B cell (primary cell): ENCODE data around the gene HDLBP. TPM values are rescaled to one million over a fixed set of nuclear protein-coding genes. Genes with fewer than 3 reads are reported as not detected.

Experiments
- ATAC-seq: fragments of 200-7000 bp; cut with Tn5 transposase; one replicate; pipeline ENCODE4 v1.10.0; 2021; ENCODE audit warnings: low read depth, mild to moderate bottlenecking, moderate number of reproducible peaks, moderate library complexity
- CTCF ChIA-PET: fragments of 350-600 bp; sonication (Branson Sonifier 250); formaldehyde crosslinking; loops from one replicate; lab custom pipeline; 2021; ENCODE audit warnings: antibody characterized with exemption, inconsistent platforms; lab: Charles Lee
- POLR2A ChIA-PET: fragments of 350-600 bp; sonication (Branson Sonifier 250); formaldehyde crosslinking; loops from one replicate; lab custom pipeline; 2021; ENCODE audit warnings: antibody characterized with exemption; lab: Charles Lee
- DNase-seq: peaks from one replicate; pipeline ENCODE4 v3.0.0; 2013
- H2AFZ ChIP-seq: 2 replicates; pipeline ENCODE4 v1.6.1; 2012; ENCODE audit warnings: mild to moderate bottlenecking, low read depth, low read length; ENCODE audit not compliant: insufficient read depth, poor library complexity, severe bottlenecking
- H3K27ac ChIP-seq, 2 donors: 1 replicate in 1 of 2; 2 replicates in 1 of 2; pipeline ENCODE4 v1.5.1; 2012 to 2013; ENCODE audit warnings: low read length in 2 of 2, mild to moderate bottlenecking in 2 of 2, moderate library complexity in 1 of 2
- H3K27me3 ChIP-seq, 4 experiments: fragments of 200-600 bp in 1 of 4; sonication (generic) in 1 of 4; replicated peaks in 1 of 4; 1 replicate in 2 of 4; 2 replicates in 2 of 4; pipeline versions ENCODE4 v1.6.1 to v1.7.0; 2013 to 2016; ENCODE audit warnings: low read length in 3 of 4, mild to moderate bottlenecking in 2 of 4, mixed read lengths in 1 of 4, moderate library complexity in 1 of 4; ENCODE audit not compliant: insufficient read depth in 4 of 4, control insufficient read depth in 3 of 4; ENCODE audit errors: control extremely low read depth in 1 of 4
- H3K36me3 ChIP-seq, 2 experiments: replicated peaks in 1 of 2; 1 replicate in 1 of 2; 2 replicates in 1 of 2; pipeline versions ENCODE4 v1.6.1 to v1.7.1; 2013; ENCODE audit warnings: low read length in 1 of 2; ENCODE audit not compliant: insufficient read depth in 2 of 2, control insufficient read depth in 1 of 2; ENCODE audit errors: control extremely low read depth in 1 of 2, extremely low read depth in 1 of 2
- H3K4me1 ChIP-seq, 2 donors: fragments of 200-600 bp in 1 of 2; sonication (generic) in 1 of 2; 1 replicate in 1 of 2; 2 replicates in 1 of 2; pipeline versions ENCODE4 v1.5.1 to v1.6.1; 2013 to 2017; ENCODE audit warnings: low read length in 2 of 2; ENCODE audit not compliant: control insufficient read depth in 2 of 2, insufficient read depth in 2 of 2
- H3K4me2 ChIP-seq: replicated peaks from 2 replicates; pipeline ENCODE3; 2012; ENCODE audit warnings: mild to moderate bottlenecking, low read depth, low read length; ENCODE audit not compliant: poor library complexity, severe bottlenecking
- H3K4me3 ChIP-seq, 5 experiments: fragments of 200-600 bp in 1 of 5; sonication (generic) in 1 of 5; 1 replicate in 3 of 5; 2 replicates in 2 of 5; pipeline versions ENCODE4 v1.5.1 to v1.7.0; 2011 to 2016; ENCODE audit warnings: low read length in 4 of 5, mild to moderate bottlenecking in 4 of 5, low read depth in 2 of 5, control low read depth in 1 of 5, moderate library complexity in 1 of 5; ENCODE audit not compliant: insufficient read depth in 1 of 5; ENCODE audit errors: control extremely low read depth in 1 of 5, extremely low read depth in 1 of 5
- H3K79me2 ChIP-seq: fragments of 200-600 bp; sonication (generic); one replicate; pipeline ENCODE4 v1.6.0; 2016; ENCODE audit warnings: low read length; ENCODE audit not compliant: control insufficient read depth, insufficient read depth
- H3K9ac ChIP-seq: fragments of 200-600 bp; sonication (generic); 2 replicates; pipeline ENCODE4 v1.6.1; 2017; ENCODE audit warnings: mild to moderate bottlenecking, low read length, moderate library complexity
- H3K9me3 ChIP-seq, 3 donors: one replicate each; pipeline versions ENCODE4 v1.6.1 to v1.7.1; 2013; ENCODE audit warnings: low read length in 2 of 3; ENCODE audit not compliant: control insufficient read depth in 2 of 3, insufficient read depth in 1 of 3; ENCODE audit errors: control extremely low read depth in 1 of 3
- H4K20me1 ChIP-seq: 2 replicates; pipeline ENCODE4 v1.6.0; 2012; ENCODE audit warnings: mild to moderate bottlenecking, low read length; ENCODE audit not compliant: insufficient read depth, control insufficient read depth, poor library complexity, severe bottlenecking
- H3K27ac Mint-ChIP-seq: one replicate; pipeline ENCODE4 v1.8.0; 2021; ENCODE audit warnings: mixed read lengths
- H3K27me3 Mint-ChIP-seq: one replicate; pipeline ENCODE4 v1.8.0; 2021; ENCODE audit warnings: mixed read lengths
- H3K4me1 Mint-ChIP-seq: one replicate; pipeline ENCODE4 v1.8.0; 2021; ENCODE audit warnings: mixed read lengths
- H3K4me3 Mint-ChIP-seq: one replicate; pipeline ENCODE4 v1.8.0; 2021; ENCODE audit warnings: mixed read lengths
- H3K9me3 Mint-ChIP-seq: one replicate; pipeline ENCODE4 v1.8.0; 2022; ENCODE audit warnings: mixed read lengths; ENCODE audit not compliant: insufficient read depth
- CTCF ChIP-seq: fragments of 200-600 bp; IDR thresholded peaks from one replicate; pipeline ENCODE4 v1.8.0; 2022; ENCODE audit warnings: antibody characterized with exemption, mild to moderate bottlenecking
- EZH2 ChIP-seq: IDR thresholded peaks from 2 replicates; pipeline ENCODE4 v1.6.1; 2012; ENCODE audit warnings: borderline replicate concordance, low read depth, mild to moderate bottlenecking, moderate library complexity, low read length; ENCODE audit not compliant: insufficient read depth, poor library complexity, severe bottlenecking
- WGBS: methylation state at CpG from one replicate; pipeline ENCODE4 v1.1.5; 2013; ENCODE audit warnings: missing lambda C conversion rate; ENCODE audit not compliant: insufficient coverage; 5-methylcytosine and 5-hydroxymethylcytosine counted together
- intact Hi-C: fragments of 100-400 bp; cut with micrococcal nuclease; formaldehyde crosslinking; loops from one replicate; pipeline ENCODE4 v1.10.0; 2022
- polyA plus RNA-seq: library from polyadenylated mRNA; depleted of rRNA; stranded (reverse); fragments of >200 nt; gene quantifications from 2 replicates; pipeline ENCODE4 v1.2.3, GENCODE V29; 2012
- total RNA-seq, 2 donors: library from RNA; stranded (reverse); fragments of 120-200 nt in 1 of 2; gene quantifications; 1 replicate in 1 of 2; 2 replicates in 1 of 2; pipeline versions ENCODE4 v1.2.3 to v1.2.4, GENCODE V29; 2013 to 2022

The HDLBP gene
- total and polyA plus RNA-seq, 2 donors (not counting 1 experiment from before 2014, with no cell fraction given), result 55.1 to 127 TPM

GRCh38 chr2:241355983-241356870 lies 40.8 kb upstream of the HDLBP start, which contains the start of gene FARP2:
FARP2 (plus strand) TSS chr2:241356285; CDS start chr2:241373108, 16,823 bp downstream.
- intact Hi-C loops, result loop anchor here (1.0 to 5.0 kb wide), 7 partner anchors 41 to 794 kb away; partner anchors contain the start of genes DTYMK, DUSP28, HDLBP and PPP1R7

More at GRCh38 chr2:241355983-241356870, 40.8 kb upstream of the HDLBP start, which contains the start of gene FARP2:
- Mint-ChIP-seq H3K9me3 (no peaks in the 10 kb centered on the region), H3K27ac (peak within 1 kb of the TSS; percentile 96), H3K4me1 (peaks cover 39% of the 10 kb centered on the region), H3K27me3 (no peaks in the 10 kb centered on the region), H3K4me3 (peak within 1 kb of the TSS; percentile 90)
- TF ChIP-seq EZH2, result no peak
- TF ChIP-seq CTCF, result no peak
- Histone ChIP-seq H3K4me3 (peak within 1 kb of the TSS; percentile 51 to 80 (median 77)), H3K4me2 (peak within 1 kb of the TSS; percentile 92), H3K4me1 (peaks cover 33 to 38% of the 10 kb centered on the region in 2 donors), H3K27ac (peak within 1 kb of the TSS; percentile 54 to 82), H2AFZ (peak within 1 kb of the TSS; percentile 43), H3K36me3 (peaks cover 2 to 13% of the 10 kb centered on the region in 2 experiments), H3K9ac (peak within 1 kb of the TSS; percentile 85), H4K20me1 (peaks cover 14% of the 10 kb centered on the region), H3K79me2 (peaks cover 51% of the 10 kb centered on the region), H3K27me3 (no peaks in the 10 kb centered on the region), H3K9me3 (peaks cover 0 to 5% (median 0%) of the 10 kb centered on the region in 3 donors)
- ChIA-PET CTCF (no interaction called here), POLR2A (interaction anchor here (1.0 to 1.1 kb wide), 2 partner anchors 40 to 41 kb away, joined by 4 to 5 read pairs; partner anchors contain the start of gene HDLBP)
- WGBS, result under 1% methylated on average over 99 of the region's 101 CpGs
- ATAC-seq (peak; percentile 87), DNase-seq (peak; percentile 99)
